ENCODE results near the gene THBS2.
"Not testable (repeated sequence)": the region's sequence is repeated elsewhere in the genome, so short reads cannot be mapped to it uniquely, and the experiment has no call there.

Gene THBS2

GRCh38 chr6:169271158-169271876 lies 17.7 kb upstream of the THBS2 start:
- no peak for DNase-seq

GRCh38 chr6:169270077-169270380 lies 16.4 kb upstream of the THBS2 start:
- not testable (repeated sequence) for DNase-seq

GRCh38 chr6:169269180-169270076 lies 15.8 kb upstream of the THBS2 start:
- DNase-seq, result no peak

- DNase-seq, result no peak
Measured at GRCh38 chr6:169268276-169268675, 14.6 kb upstream of the THBS2 start.

- DNase-seq, result no peak
Measured at GRCh38 chr6:169266746-169267591, 13.3 kb upstream of the THBS2 start.

GRCh38 chr6:169266261-169266660 lies 12.6 kb upstream of the THBS2 start:
- DNase-seq, result no peak

- no peak for DNase-seq
Measured at GRCh38 chr6:169265486-169266131, 12.0 kb upstream of the THBS2 start.

GRCh38 chr6:169263836-169264608 lies 10.4 kb upstream of the THBS2 start:
- DNase-seq, result peak in 1 of 2 experiments; percentile 42

GRCh38 chr6:169263374-169263773 lies 9.7 kb upstream of the THBS2 start:
- DNase-seq, result no peak

GRCh38 chr6:169262602-169263001 lies 9.0 kb upstream of the THBS2 start:
- DNase-seq, result not testable (repeated sequence)

- DNase-seq, result no peak
Measured at GRCh38 chr6:169256518-169256917, 2.9 kb upstream of the THBS2 start.

- DNase-seq, result no peak
Measured at GRCh38 chr6:169256061-169256460, 2.4 kb upstream of the THBS2 start.

GRCh38 chr6:169255643-169256042 lies 2.0 kb upstream of the THBS2 start:
- no peak for DNase-seq

GRCh38 chr6:169254456-169255316 lies 1.0 kb upstream of the THBS2 start:
- peak; percentile 49 to 80 for DNase-seq

- DNase-seq, result peak; percentile 91
Measured at GRCh38 chr6:169252505-169253189, 999 bp downstream of the THBS2 start.

- peak in 1 of 2 experiments; percentile 50 for DNase-seq
Measured at GRCh38 chr6:169251822-169252504, 1.7 kb downstream of the THBS2 start.

- peak in 1 of 2 experiments; percentile 15 for DNase-seq
Measured at GRCh38 chr6:169251371-169251802, 2.3 kb downstream of the THBS2 start.

GRCh38 chr6:169250660-169251059 lies 3.0 kb downstream of the THBS2 start:
- DNase-seq, result peak; percentile 85 to 89

GRCh38 chr6:169249057-169249456 lies 4.6 kb downstream of the THBS2 start:
- DNase-seq, result no peak
